GM13976 (cell line): Measurements from ENCODE around the gene SGO1.

Experiments
- DNase-seq: peaks from one replicate; pipeline ENCODE4 v3.0.0; 2012; ENCODE audit warnings: low spot score
- in situ Hi-C: fragments of 300-500 bp; cut with MboI; formaldehyde crosslinking; loops from one replicate; pipeline ENCODE4 v1.12.0; 2022; ENCODE audit warnings: low sequenced_read_pairs, mixed read lengths, inconsistent platforms; ENCODE audit not compliant: unreplicated experiment
- TF ChIP-seq, protein P1 (sequence below): IDR thresholded peaks from 2 replicates; pipeline ENCODE4 v1.5.1; 2012; ENCODE audit warnings: borderline replicate concordance, mild to moderate bottlenecking; ENCODE audit not compliant: insufficient read depth; ENCODE audit errors: extremely low read depth, missing control alignments, control extremely low read depth

Gene SGO1

DNA sequence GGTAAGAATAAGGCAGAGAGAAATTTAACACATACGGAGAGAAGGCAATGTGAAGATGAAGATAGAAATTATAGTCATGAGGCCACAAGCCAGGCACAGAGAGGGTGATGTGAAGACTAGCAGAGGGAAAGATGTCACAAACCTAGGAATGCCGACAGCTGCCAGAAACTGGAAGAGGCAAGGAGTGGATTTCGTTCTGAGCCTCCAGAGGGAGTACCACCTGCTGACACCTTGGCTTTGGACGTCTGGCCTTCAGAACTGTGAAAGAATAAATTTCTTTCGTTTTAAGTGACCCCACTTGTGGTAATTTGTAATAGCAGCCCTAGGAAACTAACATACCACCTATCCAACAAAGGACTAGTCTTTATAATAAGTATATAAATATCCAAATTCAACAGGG is 5.0 kb upstream of the SGO1 start:
- TF ChIP-seq, protein P1, sequence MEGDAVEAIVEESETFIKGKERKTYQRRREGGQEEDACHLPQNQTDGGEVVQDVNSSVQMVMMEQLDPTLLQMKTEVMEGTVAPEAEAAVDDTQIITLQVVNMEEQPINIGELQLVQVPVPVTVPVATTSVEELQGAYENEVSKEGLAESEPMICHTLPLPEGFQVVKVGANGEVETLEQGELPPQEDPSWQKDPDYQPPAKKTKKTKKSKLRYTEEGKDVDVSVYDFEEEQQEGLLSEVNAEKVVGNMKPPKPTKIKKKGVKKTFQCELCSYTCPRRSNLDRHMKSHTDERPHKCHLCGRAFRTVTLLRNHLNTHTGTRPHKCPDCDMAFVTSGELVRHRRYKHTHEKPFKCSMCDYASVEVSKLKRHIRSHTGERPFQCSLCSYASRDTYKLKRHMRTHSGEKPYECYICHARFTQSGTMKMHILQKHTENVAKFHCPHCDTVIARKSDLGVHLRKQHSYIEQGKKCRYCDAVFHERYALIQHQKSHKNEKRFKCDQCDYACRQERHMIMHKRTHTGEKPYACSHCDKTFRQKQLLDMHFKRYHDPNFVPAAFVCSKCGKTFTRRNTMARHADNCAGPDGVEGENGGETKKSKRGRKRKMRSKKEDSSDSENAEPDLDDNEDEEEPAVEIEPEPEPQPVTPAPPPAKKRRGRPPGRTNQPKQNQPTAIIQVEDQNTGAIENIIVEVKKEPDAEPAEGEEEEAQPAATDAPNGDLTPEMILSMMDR: no peak
- no peak for DNase-seq
- in situ Hi-C loops: no loop called here

DNA sequence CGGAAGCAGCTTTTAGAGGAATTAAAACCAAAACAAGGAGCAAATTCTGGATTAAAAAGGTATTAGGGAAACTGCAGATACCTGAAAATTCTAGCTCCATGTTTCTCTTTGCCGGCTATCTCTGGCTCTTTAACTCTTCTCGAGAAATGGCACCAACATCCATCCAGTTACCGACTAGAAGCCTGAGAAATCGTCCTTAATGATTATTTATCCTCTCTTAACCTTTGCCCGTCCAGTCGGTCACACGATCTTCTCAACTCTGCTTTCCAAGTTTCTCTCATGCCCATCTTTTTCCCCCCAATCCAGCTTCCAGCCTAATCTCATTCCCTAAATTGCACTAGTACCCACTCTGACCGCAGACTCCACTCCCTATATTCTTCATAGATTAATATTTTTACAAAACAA is 596 bp upstream of the SGO1 start:
- in situ Hi-C loops: no loop called here
- DNase-seq: no peak
- TF ChIP-seq, protein P1: no peak

DNA sequence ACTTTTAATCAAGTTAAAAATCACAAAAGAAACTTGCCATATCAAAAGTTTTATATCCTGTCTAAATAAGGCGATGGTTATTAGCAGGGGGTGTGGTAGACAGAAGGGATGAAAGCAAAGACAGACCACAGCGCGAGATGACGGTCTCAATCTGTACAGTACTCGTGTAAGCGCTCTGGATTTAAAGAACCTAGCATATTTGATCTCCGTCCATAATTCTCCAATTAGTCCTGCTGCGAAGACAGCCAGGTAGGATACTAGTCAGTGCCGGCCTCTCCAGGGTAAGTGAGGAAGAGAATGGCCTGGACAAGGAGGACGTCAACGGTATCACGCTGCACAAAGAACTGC is 701 bp downstream of the SGO1 start:
- peak; percentile 31 for DNase-seq
- in situ Hi-C loops: no loop called here
- TF ChIP-seq, protein P1: no peak

DNA sequence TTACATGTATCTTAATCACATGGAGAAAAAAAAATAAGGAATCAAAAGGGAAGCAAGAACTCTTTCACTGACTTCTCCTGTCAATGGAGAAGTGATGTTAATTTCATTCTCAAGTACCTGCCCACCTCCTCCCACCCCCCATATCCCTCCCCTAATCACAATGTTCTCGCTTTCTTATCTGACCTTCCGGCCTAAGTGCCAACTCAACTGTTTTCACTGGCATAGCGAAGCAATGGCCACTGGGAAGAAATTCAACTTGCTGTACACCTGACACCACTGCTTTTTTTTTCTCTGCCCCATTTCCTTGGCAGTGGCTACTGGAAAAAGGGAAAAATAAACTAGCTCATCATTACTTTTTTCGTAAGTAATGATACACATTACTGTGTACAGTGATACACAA is 3.8 kb downstream of the SGO1 start:
- in situ Hi-C loops: no loop called here
- no peak for DNase-seq
- TF ChIP-seq, protein P1: no peak

DNA sequence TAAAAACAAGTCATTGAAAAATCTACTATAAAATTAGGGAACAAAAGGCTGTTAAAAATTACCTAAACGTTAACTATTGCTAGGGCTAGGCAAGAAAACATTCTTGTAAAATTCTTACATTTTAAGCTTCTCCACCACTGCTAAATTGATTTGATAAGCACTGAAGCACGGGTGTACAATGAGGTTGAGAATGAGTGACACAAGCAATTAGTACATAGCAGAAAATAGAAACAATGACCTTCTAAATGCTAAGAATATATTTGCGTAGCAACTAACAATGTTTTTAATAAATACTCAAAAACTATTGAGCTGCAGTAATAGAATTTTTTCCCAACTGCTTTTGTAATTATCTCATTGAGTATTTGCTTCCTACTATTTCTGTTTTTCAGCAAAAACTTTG is 4.7 kb downstream of the SGO1 start:
- in situ Hi-C loops: no loop called here
- no peak for DNase-seq
- TF ChIP-seq, protein P1: no peak

DNA sequence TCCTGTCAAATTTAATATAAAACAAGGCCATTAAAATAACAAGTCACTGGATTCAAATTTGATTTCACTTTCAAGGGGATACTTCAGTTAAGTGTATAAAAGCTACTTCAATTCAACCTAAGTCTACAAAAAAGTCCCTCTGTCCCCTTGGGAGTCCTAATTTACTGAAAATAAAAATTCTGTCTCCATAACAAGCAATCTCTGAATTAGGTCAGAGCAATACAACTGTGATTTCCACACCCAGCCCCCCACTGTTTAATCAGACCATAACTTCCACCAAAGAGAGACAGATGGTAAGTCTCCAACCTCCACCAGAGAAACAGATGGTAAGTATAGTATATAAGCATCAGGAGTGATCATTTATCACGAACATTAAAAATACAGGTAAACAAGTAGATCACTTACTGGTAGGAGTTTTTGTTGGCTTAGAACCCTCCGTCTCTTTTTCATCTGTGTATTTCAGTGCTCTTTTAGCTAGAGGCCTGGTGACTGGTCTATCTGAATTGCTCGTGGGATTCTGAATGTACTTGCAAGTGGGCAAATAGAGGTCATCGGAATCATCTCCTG is 12.1 kb downstream of the SGO1 start:
- in situ Hi-C loops: no loop called here
- TF ChIP-seq, protein P1: no peak
- no peak for DNase-seq

DNA sequence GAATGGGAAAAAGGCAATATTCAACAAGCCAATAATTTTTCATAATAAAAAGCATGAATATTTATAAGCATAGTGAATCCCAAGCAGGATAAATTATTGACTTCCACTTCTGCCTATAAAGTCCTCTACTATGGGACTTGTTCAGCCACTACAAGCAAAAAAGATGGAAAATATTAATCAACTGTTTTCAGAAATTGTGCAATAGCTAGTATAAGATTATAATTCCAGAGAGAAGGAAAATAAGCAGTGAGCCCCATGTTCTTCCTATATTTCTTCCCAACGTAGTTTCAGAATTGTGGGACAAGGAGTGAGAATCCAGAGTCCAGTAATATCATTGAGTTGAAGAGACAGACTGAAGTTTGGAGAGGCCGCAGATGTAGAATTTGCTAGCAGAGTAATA is 24.3 kb downstream of the SGO1 start:
- in situ Hi-C loops: no loop called here
- TF ChIP-seq, protein P1: no peak
- DNase-seq: no peak
